ENCODE measurements around the gene POR. TPM values are rescaled to one million over a fixed set of nuclear protein-coding genes. Genes with fewer than 3 reads are reported as not detected.

POR gene
- total and polyA plus RNA-seq, 2 donors (not counting 1 experiment from before 2014, with no cell fraction given) = 68.4 to 78.4 TPM

- H3K4me1 ChIP-seq (ENCODE audit: control insufficient read depth in 2 of 2, insufficient read depth in 2 of 2, low read length in 2 of 2) = no peaks in the 10 kb centered on the region
- peaks cover 40% of the 10 kb centered on the region for H3K79me2 ChIP-seq (ENCODE audit: control insufficient read depth, insufficient read depth, low read length)
- no peak overlapping the region for H3K27ac ChIP-seq (ENCODE audit: low read length in 2 of 2)
- DNase-seq (no peak), ATAC-seq (ENCODE audit: low read depth) (no peak)
- no peaks in the 10 kb centered on the region for H3K27me3 ChIP-seq (replicated peaks in 1 of 4; ENCODE audit: control extremely low read depth in 1 of 4, control insufficient read depth in 3 of 4, insufficient read depth in 4 of 4, low read length in 3 of 4)
- no peak overlapping the region for H3K9ac ChIP-seq (ENCODE audit: low read length)
- Mint-ChIP-seq H3K4me1 (peaks cover 3% of the 10 kb centered on the region), H3K27ac (no peak overlapping the region), H3K4me3 (no peak overlapping the region), H3K9me3 (ENCODE audit: insufficient read depth) (no peaks in the 10 kb centered on the region), H3K27me3 (no peaks in the 10 kb centered on the region)
- no peak overlapping the region for H2AFZ ChIP-seq (ENCODE audit: insufficient read depth, low read depth, low read length, poor library complexity, severe bottlenecking)
- peaks cover 33% of the 10 kb centered on the region for H4K20me1 ChIP-seq (ENCODE audit: control insufficient read depth, insufficient read depth, low read length, poor library complexity, severe bottlenecking)
- intact Hi-C loops (cut with micrococcal nuclease) = no loop called here
- no peaks in the 10 kb centered on the region for H3K9me3 ChIP-seq (ENCODE audit: control extremely low read depth in 1 of 3, control insufficient read depth in 2 of 3, insufficient read depth in 1 of 3, low read length in 2 of 3)
- TF ChIP-seq EZH2 (IDR thresholded peaks at IDR 0.05; ENCODE audit: borderline replicate concordance, insufficient read depth, low read depth, low read length, poor library complexity, severe bottlenecking) = no peak
- no peak for TF ChIP-seq CTCF (IDR thresholded peaks at IDR 0.05)
- H3K36me3 ChIP-seq (replicated peaks in 1 of 2; ENCODE audit: control extremely low read depth in 1 of 2, control insufficient read depth in 1 of 2, extremely low read depth in 1 of 2, insufficient read depth in 2 of 2, low read length in 1 of 2) = no peaks in the 10 kb centered on the region
- ChIA-PET CTCF (no interaction called here), POLR2A (no interaction called here)
- 93% methylated on average over 9 of the region's 9 CpGs for WGBS (ENCODE audit: insufficient coverage)
- no peak overlapping the region for H3K4me2 ChIP-seq (replicated peaks; ENCODE audit: low read depth, low read length, poor library complexity, severe bottlenecking)
- H3K4me3 ChIP-seq (ENCODE audit: control extremely low read depth in 1 of 5, extremely low read depth in 1 of 5, insufficient read depth in 1 of 5, low read depth in 2 of 5, low read length in 4 of 5) = no peak overlapping the region
These were observed 33.2 kb downstream of the POR start for GRCh38 chr7:75948179-75948578.

GRCh38 chr7:75950111-75950681 is 35.2 kb downstream of the POR start:
- H3K27ac Mint-ChIP-seq = no peak overlapping the region
- Histone ChIP-seq H2AFZ (ENCODE audit: insufficient read depth, low read depth, low read length, poor library complexity, severe bottlenecking) (no peak overlapping the region), H3K9me3 (ENCODE audit: control extremely low read depth in 1 of 3, control insufficient read depth in 2 of 3, insufficient read depth in 1 of 3, low read length in 2 of 3) (no peaks in the 10 kb centered on the region), H3K4me2 (replicated peaks; ENCODE audit: low read depth, low read length, poor library complexity, severe bottlenecking) (no peak overlapping the region), H3K36me3 (replicated peaks in 1 of 2; ENCODE audit: control extremely low read depth in 1 of 2, control insufficient read depth in 1 of 2, extremely low read depth in 1 of 2, insufficient read depth in 2 of 2, low read length in 1 of 2) (peaks cover 0 to 10% of the 10 kb centered on the region in 2 experiments), H3K27ac (ENCODE audit: low read length in 2 of 2) (no peak overlapping the region), H4K20me1 (ENCODE audit: control insufficient read depth, insufficient read depth, low read length, poor library complexity, severe bottlenecking) (peaks cover 26% of the 10 kb centered on the region), H3K27me3 (replicated peaks in 1 of 4; ENCODE audit: control extremely low read depth in 1 of 4, control insufficient read depth in 3 of 4, insufficient read depth in 4 of 4, low read length in 3 of 4) (no peaks in the 10 kb centered on the region), H3K4me3 (ENCODE audit: control extremely low read depth in 1 of 5, extremely low read depth in 1 of 5, insufficient read depth in 1 of 5, low read depth in 2 of 5, low read length in 4 of 5) (no peak overlapping the region), H3K9ac (ENCODE audit: low read length) (no peak overlapping the region), H3K4me1 (ENCODE audit: control insufficient read depth in 2 of 2, insufficient read depth in 2 of 2, low read length in 2 of 2) (no peaks in the 10 kb centered on the region), H3K79me2 (ENCODE audit: control insufficient read depth, insufficient read depth, low read length) (peaks cover 31% of the 10 kb centered on the region)
- no peaks in the 10 kb centered on the region for H3K9me3 Mint-ChIP-seq (ENCODE audit: insufficient read depth)
- no peak overlapping the region for H3K4me3 Mint-ChIP-seq
- intact Hi-C loops (cut with micrococcal nuclease) = no loop called here
- ChIA-PET POLR2A (no interaction called here), CTCF (no interaction called here)
- TF ChIP-seq EZH2 (IDR thresholded peaks at IDR 0.05; ENCODE audit: borderline replicate concordance, insufficient read depth, low read depth, low read length, poor library complexity, severe bottlenecking) (no peak), CTCF (IDR thresholded peaks at IDR 0.05) (no peak)
- ATAC-seq (ENCODE audit: low read depth) (no peak), DNase-seq (no peak)
- peaks cover 3% of the 10 kb centered on the region for H3K4me1 Mint-ChIP-seq
- no peaks in the 10 kb centered on the region for H3K27me3 Mint-ChIP-seq
- 96% methylated on average over 14 of the region's 15 CpGs for WGBS (ENCODE audit: insufficient coverage)
